Measurements from ENCODE around the gene OLFM1.

The OLFM1 gene

DNA sequence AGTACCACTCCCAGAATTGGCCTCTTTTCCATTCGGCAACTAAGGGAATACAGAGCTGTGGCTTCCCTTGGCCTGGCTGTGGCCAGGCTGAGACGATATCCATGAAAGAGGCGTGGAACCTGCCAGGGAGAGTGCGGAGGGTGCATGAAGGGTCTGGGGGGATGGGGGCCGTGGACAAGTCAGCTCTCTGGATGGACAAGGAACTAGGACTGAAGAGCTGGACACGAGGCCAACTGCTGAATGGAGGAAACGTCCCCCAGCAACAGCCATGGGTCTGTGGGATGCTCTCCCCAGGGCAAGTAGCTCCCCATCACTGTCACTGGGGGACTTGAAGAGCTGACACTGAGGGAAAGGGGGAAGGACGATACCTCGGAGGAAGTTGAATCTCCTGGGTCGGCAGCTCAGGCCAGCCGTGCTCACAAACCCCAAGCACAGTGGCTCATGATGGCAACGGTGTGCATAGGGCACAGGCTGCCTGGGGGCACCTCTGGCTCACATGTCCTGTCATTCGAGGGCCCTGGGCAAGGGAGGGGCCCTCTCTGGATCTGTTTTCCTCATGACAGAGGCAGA, 4.1 kb upstream of the OLFM1 start:
- no peaks in the 10 kb centered on the region for H3K36me3 ChIP-seq
- intact Hi-C loops (cut with DNase I; ENCODE audit: low total_unique reads): no loop called here

DNA sequence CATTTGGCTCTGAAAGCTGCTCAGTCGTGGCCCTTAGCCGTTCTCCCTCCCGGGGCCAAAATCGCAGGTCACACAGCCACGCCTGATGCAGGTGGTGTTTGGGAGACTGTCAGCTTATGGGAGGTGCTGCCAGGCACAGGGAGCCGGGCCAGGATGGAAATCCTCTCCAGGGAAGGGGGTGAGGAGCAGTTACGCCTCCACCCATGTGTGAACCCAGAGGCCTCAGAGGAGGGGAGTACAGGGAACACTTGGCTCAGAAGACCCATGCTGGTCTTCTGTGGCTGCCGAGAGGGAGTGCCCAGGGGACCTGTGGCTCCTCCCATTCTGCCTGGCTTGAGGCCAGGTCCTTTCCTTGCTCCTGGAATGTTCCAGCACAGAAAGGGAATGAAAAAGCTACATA, 3.6 kb upstream of the OLFM1 start:
- no peak overlapping the region for H3K4me3 ChIP-seq
- no peak overlapping the region for H3K27ac ChIP-seq
- DNase-seq: no peak
- intact Hi-C loops (cut with DNase I; ENCODE audit: low total_unique reads): no loop called here
- peaks cover 0 to 36% (median 24%) of the 10 kb centered on the region in 4 donors for H3K4me1 ChIP-seq
- no peaks in the 10 kb centered on the region for H3K36me3 ChIP-seq
- peaks cover 0 to 68% of the 10 kb centered on the region in 2 donors for H3K27me3 ChIP-seq
- H3K9me3 ChIP-seq: no peaks in the 10 kb centered on the region
- TF ChIP-seq, protein P1, sequence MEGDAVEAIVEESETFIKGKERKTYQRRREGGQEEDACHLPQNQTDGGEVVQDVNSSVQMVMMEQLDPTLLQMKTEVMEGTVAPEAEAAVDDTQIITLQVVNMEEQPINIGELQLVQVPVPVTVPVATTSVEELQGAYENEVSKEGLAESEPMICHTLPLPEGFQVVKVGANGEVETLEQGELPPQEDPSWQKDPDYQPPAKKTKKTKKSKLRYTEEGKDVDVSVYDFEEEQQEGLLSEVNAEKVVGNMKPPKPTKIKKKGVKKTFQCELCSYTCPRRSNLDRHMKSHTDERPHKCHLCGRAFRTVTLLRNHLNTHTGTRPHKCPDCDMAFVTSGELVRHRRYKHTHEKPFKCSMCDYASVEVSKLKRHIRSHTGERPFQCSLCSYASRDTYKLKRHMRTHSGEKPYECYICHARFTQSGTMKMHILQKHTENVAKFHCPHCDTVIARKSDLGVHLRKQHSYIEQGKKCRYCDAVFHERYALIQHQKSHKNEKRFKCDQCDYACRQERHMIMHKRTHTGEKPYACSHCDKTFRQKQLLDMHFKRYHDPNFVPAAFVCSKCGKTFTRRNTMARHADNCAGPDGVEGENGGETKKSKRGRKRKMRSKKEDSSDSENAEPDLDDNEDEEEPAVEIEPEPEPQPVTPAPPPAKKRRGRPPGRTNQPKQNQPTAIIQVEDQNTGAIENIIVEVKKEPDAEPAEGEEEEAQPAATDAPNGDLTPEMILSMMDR (IDR thresholded peaks at IDR 0.05): no peak

More for the DNA sequence above, 4.1 kb upstream of the OLFM1 start:
- TF ChIP-seq, protein P1 (IDR thresholded peaks at IDR 0.05): no peak
- Histone ChIP-seq H3K27me3 (peaks cover 0 to 67% of the 10 kb centered on the region in 2 donors), H3K27ac (no peak overlapping the region), H3K9me3 (no peaks in the 10 kb centered on the region), H3K4me3 (no peak overlapping the region), H3K4me1 (peaks cover 0 to 31% (median 20%) of the 10 kb centered on the region in 4 donors)
- DNase-seq: peak in 1 of 2 donors; percentile 25

DNA sequence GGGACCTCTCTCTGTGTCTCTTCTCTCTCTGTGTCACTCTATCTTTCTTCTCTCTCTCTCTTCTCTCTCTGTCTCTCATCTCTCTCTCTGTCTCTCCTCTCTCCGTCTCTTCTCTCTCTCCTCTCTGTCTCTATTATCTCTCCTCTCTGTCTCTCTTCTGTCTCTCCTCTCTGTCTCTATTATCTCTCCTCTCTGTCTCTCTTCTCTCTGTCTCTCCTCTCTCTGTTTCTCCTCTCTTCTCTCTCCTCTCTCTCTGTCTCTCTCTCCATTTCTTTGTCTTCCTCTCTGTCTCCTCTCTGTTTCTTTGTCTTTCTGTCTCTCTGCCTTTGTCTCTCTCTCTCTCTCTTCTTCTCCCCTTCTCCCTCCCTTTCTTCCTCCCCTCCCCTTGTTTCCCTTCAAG, 3.2 kb upstream of the OLFM1 start:
- Histone ChIP-seq H3K27ac (no peak overlapping the region), H3K9me3 (no peaks in the 10 kb centered on the region), H3K4me1 (peaks cover 0 to 38% (median 24%) of the 10 kb centered on the region in 4 donors), H3K36me3 (no peaks in the 10 kb centered on the region), H3K4me3 (no peak overlapping the region), H3K27me3 (peaks cover 0 to 72% of the 10 kb centered on the region in 2 donors)
- no peak for DNase-seq
- intact Hi-C loops (cut with DNase I; ENCODE audit: low total_unique reads): no loop called here
- TF ChIP-seq, protein P1 (IDR thresholded peaks at IDR 0.05): no peak

DNA sequence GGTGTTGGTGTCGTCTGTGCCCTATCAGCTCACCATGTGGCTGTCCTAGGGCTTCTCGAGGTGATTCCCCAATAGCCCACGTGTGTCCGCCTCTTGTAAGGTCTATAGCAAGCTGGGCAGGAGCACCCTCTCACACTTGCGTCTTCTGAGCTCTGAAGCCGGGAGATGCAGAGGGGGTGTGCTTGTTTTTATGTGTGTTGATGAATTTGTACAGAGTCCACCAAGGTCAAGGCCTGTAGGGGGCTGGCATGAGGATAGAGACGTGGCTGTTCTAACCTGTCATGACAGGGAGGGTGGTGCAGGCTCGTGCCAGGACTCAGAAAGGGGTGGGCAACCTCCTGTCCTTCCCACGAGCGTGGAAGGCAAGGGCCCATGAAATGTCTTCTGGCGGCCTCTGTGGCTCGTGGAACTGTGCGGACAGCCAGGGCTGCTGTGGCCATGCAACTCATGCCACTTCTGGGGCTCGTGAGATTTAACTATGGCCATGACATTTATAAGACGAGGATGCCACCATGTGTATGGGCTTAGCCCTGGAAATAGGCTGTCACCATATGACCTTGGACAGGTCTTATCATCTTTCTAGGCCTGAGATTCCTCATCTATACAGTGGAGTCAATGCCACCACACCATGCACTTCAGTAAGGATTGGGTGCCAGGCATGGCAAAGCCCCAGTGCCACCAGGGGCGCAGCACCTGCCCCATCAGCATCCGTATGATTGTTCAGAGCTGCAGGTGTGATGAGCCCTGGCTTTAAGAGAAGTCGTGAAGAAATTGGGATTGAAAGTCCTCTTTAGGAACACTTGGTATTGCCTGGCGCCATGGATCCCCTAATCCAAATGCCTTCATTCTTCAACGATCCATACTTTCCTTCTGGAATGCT, 2.3 kb upstream of the OLFM1 start:
- TF ChIP-seq, protein P1 (IDR thresholded peaks at IDR 0.05): no peak
- DNase-seq: no peak
- Histone ChIP-seq H3K4me3 (no peak overlapping the region), H3K36me3 (no peaks in the 10 kb centered on the region), H3K27me3 (peaks cover 0 to 77% of the 10 kb centered on the region in 2 donors), H3K9me3 (no peaks in the 10 kb centered on the region), H3K4me1 (peaks cover 0 to 38% (median 24%) of the 10 kb centered on the region in 4 donors), H3K27ac (no peak overlapping the region)
- intact Hi-C loops (cut with DNase I; ENCODE audit: low total_unique reads): no loop called here

DNA sequence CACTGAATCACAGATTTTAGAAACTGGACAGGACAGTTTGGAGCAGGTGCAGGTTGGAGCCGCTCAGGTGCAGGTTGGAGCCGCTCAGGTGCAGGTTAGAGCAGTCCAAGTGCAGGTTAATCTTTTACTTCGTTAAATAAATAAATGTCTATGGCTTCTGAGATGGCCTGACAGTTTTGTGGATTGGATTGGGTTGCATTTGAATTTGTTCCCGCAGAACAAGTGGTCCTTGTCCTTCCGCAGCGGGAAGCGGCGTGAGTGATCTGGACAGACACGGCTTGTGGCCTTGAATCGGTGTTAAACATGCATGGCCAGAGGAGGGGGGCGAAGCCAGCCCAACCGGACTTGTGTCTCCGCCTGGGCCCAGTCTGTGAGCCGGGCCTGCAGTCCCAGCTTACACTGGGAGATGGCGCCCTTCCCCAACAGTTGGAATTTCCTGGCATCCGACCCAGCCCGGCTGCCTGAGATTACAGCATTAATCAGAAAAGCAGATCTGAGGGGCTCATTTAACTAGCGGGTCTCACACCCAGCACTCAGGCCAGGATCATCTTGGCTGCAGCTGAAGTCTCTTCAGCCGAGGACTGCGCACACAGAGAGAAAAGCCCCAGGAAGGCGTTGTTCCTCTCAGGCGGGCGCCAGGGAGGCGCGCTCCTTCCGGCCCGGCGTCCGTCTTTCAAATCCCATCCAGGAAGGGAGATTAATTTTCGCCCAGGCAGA, 1.5 kb upstream of the OLFM1 start:
- H3K9me3 ChIP-seq: no peaks in the 10 kb centered on the region
- TF ChIP-seq, protein P1 (IDR thresholded peaks at IDR 0.05): peak; percentile 92 to 94
- intact Hi-C loops (cut with DNase I; ENCODE audit: low total_unique reads): loop anchor here (2.0 kb wide), 2 partner anchors 257 to 323 kb away; no protein-coding TSS in a partner anchor
- no peaks in the 10 kb centered on the region for H3K36me3 ChIP-seq
- H3K27ac ChIP-seq: no peak overlapping the region
- peaks cover 0 to 76% of the 10 kb centered on the region in 2 donors for H3K27me3 ChIP-seq
- peak; percentile 78 to 83 for DNase-seq
- peaks cover 0 to 38% (median 24%) of the 10 kb centered on the region in 4 donors for H3K4me1 ChIP-seq
- peak overlapping the region in 1 of 2 donors; percentile 30 for H3K4me3 ChIP-seq

Measured in tibial artery (tissue), 4 donors.